HG03521 (cell line): ENCODE results near the gene DST.
A peak's percentile ranks its signal among the peaks of the same experiment; 100 is the strongest.

Source experiments
- ATAC-seq: cut with Tn5 transposase; IDR thresholded peaks from one replicate; pipeline ENCODE4 v1.9.1; 2021; ENCODE audit warnings: mild to moderate bottlenecking, moderate library complexity; ENCODE audit not compliant: unreplicated experiment

The DST gene

DNA sequence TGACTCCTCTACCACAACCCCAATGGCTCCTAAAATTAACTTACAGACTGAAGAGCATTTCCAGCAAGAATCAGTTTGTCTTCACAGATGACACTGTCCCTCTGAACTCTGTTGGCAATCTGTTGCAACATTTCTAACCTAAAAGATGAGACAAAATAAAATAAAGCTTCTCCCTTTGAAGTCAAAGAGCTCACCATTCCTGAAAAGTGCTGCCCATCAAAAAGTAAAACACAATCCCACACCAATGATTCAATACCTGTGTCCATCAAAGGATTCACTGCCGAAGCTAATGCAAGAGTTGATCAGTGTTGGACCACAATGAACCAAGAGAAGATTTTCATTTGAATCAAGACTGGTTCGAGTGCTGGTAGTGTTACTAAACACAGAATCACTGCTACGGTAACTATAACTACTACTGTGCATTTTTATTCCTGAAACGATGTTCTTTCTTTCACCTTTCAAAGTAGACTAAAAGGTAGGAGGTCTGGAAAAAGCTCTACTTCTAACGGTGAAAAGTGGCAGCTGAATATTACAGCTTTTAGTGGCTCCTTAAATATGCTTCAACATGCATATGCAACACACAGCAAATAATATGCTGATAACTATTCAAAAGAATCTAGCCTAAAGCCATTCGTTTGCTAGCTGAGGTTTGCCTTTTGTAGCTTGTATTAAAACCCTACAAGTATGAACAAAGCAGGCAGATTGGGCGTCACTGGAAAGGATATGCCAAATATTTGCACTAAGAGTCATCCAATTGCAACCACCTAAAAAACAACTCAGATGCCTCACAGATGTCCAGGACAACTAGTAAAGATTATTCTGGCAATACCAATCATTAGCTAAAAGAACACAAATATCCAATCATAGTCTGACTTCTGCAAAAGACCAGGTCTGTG, at the start of gene DST:
Gene DST (minus strand): TSS at position 524 of the 896 bp plus-strand sequence.
- ATAC-seq = no peak

DNA sequence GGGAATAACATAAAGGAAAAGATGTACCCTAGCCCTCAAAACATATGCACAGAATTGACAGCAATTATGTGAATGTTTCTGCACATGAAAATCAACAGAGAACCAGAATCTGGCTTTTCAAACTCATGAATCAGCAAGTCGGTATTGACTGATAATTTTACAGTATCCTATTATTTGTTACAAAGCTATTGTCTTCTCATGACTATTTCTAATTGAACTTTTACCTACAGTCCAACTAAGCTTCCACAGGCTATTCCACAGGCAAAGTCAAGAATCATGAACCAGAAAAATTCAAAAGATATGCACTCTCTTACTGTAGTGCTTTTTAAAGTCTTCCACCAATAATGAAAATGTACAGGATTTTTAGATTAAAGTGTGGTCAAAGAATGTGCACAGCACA, 49.1 kb upstream of the DST start:
- ATAC-seq = no peak

DNA sequence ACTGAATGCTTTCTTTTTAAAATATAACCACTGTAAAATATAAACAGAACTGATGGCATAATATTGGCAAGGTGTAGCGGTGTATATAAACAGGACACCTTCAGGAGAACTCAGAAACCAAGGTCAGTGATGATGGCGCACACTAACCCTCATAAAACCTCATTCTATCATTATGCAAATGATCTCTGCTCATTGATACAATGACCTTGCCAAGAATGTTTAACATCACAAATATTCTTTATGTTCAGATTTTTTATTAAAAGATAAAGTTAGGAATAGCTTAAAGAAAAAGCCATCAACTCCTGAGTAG, 48.6 kb upstream of the DST start:
- no peak for ATAC-seq

DNA sequence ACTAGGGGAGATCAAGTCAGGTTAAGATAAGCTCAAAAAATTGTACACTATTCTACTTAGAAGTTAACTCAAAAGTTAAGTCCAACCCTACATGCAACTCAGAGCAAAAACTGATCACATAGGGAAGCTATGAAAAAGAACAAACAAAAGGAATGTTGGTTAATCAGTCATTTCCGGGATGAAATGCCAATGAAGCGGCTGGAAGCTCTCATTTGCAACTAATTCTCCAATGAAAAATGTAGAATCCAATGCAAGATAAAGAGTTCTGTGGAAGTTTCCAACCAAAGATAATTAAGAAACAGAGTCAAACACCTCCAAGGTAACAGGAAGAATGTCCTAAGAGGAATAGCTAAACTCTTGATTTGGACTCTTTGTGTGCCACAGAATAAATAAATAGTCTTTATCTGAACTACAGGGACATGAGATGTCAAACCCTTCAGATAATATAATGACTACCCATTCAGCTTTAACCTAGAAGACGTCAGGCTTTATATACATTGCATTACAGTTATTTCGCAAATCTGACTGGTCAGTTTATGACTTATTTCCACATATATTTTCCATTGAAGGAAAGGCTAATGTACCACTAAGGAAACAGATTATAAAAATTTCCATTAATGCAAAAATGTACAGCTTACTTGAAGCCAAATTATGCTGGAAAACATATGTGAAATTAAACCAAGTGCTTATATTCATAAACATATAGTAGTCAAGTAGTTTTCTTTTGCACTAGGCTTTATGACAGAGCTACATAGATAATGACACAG, 48.0 kb upstream of the DST start:
- no peak for ATAC-seq

DNA sequence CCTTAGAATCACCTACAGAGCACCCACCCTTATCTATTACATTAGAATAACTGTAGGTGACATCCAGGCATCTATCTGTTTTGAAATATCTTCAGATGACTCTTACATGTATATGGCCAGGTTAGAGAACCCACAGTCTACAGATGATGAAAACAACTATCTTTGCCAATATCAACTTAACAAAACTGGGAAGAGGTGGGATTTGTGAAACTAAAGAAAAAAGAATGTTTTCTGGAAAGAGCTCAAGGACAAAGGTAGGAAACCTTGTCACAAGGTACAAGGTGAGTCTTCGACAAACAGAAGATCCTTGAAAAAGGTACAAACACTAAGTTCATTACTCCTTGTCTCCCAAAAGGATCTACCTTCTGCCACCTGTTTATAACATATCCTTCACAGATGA, 47.0 kb upstream of the DST start:
- no peak for ATAC-seq

DNA sequence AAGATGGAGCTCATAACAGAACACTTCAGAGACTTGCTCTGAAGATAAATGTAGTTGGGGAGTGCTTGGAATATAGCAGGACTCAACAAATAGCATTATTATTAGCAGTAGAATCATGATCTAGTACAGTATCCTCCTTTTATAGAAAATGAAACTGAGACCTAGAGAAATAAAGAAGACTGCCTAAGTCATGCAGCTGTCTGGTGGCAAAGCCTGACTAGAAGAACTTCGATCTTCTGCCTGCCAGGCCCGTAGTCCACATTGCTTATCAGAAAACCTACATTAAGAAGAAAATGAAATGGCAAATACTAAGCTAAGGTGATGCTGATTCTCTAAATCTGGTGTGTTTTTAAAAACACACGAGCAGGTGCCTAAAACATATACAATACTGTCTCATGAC, 46.4 kb upstream of the DST start:
- peak; percentile 89 for ATAC-seq

DNA sequence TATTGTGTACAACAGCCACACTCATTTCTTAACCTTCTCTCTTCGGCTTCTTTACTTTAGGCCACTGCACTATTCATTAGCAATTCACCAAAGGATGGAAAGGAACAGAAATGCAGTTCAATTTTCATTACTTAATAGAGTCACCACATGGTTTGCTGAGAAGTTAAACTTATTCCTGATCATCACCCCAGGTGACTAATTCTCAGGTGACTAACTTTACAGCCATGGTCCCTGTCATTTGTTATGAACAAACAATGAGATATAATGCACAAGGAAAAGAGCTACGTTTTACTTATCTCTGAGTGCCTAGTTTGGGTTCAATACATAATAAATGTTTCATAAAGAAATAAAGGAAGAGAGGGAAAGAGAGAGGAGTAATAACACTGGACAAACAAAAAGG, 45.8 kb upstream of the DST start:
- no peak for ATAC-seq

DNA sequence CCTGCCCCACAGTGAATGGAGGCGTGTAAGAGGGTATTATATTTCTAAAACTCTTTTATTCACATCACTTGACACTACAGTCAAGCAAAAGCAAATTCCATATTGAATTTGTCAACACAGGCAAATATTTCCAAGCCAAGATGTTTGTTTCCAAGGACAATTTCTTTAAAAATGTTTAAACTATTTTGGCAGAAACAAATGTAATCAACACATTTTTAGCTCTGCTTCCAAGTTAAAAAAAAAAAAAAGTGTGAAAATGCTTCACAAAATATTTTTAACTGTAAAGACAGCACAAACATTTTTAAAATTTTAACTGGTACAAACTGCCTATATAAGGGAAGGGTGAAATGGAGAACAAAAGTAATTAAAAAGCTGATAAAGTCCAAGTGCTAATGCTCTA, 44.9 kb upstream of the DST start:
- ATAC-seq = no peak

DNA sequence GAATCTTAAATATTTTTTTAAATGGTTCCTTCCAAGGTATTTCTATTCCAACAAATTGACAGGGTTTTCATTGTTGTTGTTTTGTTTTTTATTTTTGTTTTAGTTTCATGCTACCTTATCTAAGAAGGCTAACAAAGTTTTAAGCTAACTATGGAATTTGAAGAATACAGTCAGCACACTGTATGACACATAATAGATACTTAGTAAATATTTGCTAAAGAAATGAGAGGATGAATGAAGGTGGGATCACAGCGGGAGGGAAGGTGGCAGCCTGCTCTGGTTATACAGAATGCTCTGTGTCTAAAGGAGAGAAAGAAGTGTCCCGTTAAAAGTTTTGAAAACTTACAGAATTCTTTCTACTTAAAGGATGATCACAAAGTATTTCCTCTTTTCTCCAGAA, 43.7 kb upstream of the DST start:
- no peak for ATAC-seq

DNA sequence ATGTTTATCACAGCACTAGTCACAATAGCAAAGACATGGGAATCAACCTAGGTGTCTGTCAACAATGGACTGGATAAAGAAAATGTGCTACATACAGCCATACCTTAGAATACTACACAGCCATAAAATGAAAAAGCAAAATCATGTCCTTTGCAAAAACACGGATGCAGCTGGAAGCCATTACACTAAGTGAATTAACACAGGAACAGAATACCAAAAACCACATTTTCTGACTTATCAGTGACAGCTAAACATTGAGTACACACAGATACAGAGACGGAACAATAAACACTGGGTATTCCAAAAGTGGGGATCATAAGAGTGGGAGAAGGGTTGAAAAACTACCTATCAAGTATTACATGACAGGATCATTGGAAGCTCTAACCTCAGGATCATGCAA, 43.3 kb upstream of the DST start:
- ATAC-seq = no peak

DNA sequence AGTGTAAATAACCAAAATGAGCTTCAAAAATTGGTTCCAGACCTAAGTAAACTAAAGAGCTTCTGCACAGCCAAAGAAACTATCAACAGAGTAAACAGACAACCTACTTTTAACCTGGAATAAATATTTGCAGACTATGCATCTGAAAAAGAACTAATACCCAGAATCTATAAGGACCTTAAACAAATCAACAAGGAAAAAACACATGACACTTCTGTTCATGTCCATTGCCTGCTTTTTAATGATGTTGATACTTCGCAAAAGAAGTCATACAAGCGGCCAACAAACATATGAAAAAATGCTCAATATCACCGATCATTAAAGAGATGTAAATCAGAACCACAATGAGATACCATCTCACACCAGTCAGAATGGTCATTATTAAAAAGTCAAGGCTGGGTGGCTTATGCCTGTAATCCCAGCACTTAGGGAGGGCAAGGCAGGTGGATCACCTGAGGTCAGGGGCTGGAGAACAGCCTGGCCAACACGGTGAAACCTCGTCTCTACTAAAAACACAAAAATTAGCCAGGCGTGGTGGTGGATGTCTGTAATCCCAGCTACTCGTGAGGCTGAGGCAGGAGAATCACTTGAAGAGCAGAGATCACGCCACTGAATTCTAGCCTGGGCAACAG, 42.5 kb upstream of the DST start:
- no peak for ATAC-seq

DNA sequence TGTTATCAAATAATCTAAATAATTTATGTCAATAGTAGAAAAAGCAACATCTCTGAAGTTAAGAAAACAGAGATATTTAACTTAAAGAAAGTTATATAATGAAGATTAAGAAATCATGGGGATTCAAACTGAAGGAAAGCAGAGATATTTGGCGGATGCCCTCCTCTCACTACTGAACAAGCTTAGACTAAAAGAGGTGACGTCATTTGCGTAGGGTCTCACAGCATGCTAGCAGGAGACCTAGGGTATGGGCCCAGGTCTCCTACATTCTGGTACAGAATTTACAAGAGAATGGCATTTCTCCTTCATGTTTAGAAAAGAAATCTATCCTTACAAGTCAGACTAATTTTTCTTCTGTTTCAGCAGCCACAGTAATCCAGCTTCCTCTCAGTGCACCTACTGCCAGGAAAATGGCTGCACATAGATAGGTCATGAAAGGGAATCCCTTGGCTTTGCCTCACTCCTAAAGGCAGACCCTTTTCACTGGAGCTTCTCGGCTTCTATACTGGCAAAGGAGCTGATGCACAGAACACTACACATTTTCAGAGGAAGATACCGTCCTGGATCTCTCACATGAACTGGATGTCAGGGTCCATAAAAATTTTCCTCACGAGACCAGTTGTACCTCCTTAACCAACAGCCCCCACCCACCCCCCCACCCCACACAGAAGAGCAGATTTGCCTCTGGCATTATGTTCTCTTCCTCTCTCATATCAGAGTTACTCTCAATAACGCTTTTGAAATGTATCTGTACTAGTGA, 41.8 kb upstream of the DST start:
- no peak for ATAC-seq

DNA sequence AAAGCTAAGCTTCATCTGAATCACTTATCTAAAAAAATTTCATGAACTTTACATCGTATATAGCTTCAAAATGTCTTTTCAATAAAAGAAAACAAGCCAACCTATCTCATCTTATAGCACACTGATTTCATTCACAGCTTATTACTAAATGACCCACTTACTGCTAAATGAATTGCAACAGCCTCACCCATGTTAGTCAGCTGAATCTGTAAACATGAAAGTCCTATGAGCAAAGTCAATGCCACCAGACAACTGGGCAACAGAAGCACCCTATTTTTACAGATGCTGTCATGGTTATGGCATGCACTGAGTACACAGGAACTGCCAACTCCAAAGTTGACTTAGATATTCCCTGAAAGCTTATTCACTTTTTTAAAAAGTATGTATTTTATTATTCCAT, 41.2 kb upstream of the DST start:
- ATAC-seq = no peak

DNA sequence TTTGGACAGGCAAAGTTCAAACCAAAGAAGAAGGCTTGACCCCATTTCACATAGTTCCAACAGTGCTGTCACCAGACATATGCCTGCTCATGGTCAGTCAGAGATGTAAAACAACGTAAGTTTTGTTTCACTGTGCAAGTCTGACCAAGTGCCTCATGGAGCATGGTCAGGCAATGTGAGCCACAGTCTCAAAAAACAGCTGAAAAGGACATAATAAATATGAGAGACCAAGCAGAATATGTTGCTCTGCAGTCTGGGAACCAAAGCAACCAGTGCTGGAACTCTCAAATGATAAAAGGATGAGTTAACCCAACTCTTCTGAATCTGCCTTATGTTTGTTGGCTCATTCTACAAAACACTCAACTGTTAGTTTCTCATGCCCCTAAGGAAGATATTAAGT, 39.9 kb upstream of the DST start:
- ATAC-seq = no peak

DNA sequence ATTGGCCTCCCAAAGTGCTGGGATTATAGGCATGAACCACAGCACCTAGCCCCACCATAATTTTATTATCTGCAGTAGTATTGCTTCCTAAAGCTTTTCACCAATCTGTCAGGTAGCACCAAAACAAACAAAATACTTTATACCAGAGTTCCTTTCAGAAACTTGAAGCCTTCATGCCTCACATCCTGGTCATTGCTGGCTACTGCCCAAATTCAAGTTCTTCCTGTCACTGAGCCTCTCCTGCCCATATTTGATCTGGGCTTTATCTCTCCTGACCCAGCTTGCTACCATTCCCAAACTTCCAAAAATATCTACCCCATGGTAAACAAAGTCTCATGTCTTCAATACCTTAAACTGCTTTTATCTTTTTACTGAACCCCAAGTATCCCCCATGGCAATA, 34.9 kb upstream of the DST start:
- no peak for ATAC-seq

DNA sequence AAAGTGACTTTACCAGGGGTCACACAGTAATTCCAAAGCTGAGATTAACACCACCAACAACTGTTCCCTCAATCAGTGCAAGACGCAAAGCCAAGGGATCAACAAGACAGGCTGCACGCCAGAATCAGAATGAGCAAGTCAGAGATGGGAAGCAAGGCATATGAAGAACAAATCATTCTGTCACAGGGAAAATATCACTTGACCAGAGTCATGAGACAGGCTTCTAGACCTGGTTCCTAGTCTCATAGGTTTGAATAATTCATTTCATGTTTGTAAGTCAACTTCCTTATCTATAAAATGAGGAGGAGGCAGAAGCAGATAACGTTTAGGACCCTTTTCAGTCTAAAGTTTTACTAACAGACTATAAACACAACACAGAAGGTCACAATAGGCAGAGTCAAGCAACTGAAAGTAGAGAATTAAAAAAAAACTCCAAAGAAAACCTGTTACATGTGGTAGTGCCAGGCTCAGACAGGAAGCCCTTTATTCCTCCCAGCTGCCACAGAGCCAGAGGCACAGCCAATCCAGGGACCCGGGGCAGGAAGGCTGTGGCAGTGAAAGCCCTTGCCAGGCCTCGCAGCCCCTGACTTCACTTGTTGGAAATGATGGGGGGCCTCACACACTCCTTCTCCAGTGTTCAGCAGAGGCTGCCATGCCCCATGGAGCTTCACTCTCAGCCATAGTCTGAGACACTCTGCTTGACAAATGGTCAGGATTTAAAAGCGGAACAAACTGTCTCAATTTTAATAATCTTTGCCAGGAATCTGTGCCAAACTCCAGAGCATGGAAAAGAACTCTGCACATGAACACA, 29.2 kb upstream of the DST start:
- ATAC-seq = no peak

DNA sequence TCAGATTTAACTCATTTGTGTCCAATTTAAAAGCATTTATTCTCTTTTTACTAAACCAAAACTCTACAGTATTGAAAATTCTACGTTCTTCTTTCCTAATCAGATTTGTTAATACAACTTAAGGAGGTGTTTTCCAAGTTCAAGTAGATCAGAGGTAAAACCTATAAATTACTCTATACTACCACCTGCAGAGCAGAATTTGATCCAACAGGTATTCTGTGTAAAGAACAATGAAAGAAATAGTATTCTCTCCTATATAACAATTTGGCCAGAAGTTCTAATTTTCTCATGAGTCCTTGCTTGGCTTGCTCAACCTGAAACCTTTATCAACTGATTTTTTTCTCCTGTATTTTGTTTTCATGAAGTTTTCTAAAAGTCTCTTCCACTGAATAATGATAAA, 28.5 kb upstream of the DST start:
- ATAC-seq = no peak

DNA sequence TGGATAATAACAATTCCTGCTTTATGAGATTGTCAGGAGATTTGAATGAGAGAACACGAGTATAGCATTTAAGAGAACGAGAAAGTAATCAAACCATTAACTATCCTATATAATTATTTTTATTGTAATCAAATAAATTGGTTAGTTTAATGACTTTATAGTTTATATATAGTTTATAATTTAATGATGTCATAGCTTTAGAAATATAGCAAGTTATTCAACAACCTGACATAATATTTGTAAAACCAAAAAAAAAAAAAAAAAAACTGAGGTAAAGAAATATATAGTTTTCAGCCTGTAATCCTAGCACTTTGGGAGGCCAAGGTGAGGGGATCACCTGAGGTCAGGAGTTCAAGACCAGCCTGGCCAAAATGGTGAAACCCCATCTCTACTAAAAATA, 26.4 kb upstream of the DST start:
- no peak for ATAC-seq

DNA sequence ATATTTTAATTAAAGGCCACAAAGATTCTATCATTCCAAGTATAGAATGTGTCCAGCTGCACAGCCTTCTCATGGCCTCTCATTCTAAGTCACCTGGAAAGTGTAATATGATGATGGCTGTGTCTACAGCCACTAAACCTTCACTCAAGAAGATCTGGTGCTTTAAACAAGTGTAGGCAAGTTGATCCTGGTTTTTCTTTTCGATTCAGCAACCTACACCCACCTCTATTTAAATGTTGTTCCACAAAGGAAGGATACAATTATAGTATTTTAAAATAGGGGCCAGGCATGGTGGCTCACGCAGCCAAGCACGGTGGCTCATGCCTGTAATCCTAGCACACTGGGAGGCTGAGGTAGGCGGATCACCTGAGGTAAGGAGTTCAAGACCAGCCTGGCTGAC, 25.5 kb upstream of the DST start:
- no peak for ATAC-seq

DNA sequence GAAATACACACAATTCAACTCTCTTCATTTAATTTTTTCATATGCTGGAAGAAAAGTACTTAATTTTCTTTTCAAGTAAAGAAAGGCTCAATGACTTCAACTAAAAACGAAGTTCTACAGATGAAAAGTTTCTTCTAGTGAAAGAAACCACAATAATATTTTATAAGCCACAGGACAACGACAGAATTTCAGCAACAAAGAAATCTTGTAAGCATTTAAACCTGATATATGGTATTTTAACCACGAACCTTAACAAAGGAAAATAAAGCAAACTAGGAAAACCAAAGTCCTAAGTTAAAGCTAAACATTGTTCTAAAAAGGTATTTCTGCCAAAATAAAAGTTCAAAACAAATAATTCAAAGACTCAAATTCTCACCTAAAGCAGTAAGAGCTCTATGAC, 24.6 kb upstream of the DST start:
- no peak for ATAC-seq

DNA sequence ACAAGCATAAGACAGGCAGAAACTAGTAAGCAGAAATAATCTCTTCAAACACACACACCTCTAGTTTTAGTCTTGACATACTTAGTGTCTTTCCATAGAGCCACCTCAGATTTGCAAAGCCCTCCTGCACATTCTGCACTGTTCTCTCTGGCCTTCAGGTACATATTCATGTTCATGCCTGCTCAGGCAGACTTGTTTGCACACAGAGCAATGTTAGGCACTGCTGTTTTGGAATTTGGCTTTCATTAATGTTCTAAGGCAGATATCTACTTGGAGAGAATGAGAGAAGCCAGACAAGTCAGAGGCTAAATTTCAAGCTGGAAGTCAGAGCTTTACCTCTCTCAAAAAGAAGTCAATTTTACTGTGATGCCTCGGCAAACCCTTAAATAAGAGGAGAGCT, 21.3 kb upstream of the DST start:
- no peak for ATAC-seq
